PC-3 (cell line): ENCODE data around the gene ALDH5A1. TPM values are rescaled to one million over a fixed set of nuclear protein-coding genes. Genes with fewer than 3 reads are reported as not detected.

Experiments used
- ATAC-seq: fragments of 200-7000 bp; cut with Tn5 transposase; 2 replicates; pipeline ENCODE4 v1.9.1; 2020; ENCODE audit warnings: mild to moderate bottlenecking, moderate library complexity
- BruUV-seq: library from RNA; stranded (reverse); fragments of 400-500 nt; replicated peaks from 2 replicates; lab custom pipeline; 2021; lab: Mats Ljungman, UMichigan
- CTCF ChIA-PET: fragments of 300-600 bp; sonication (Branson Sonifier 250); formaldehyde crosslinking; loops from one replicate; lab custom pipeline; 2022; ENCODE audit warnings: antibody characterized with exemption; lab: Charles Lee
- POLR2A ChIA-PET: fragments of 300-600 bp; sonication (Branson Sonifier 250); formaldehyde crosslinking; loops from one replicate; lab custom pipeline; 2022; ENCODE audit warnings: antibody characterized with exemption; ENCODE audit not compliant: unreplicated experiment; lab: Charles Lee
- DNase-seq: peaks from one replicate; pipeline ENCODE4 v3.0.0-alpha.2; 2015
- H2AFZ ChIP-seq: fragments of 300-600 bp; sonication (generic); 2 replicates; pipeline ENCODE4 v1.6.0; 2016; ENCODE audit warnings: antibody characterized with exemption, low read length
- H3F3A ChIP-seq: fragments of 300-600 bp; sonication (generic); one replicate; pipeline ENCODE4 v1.6.0; 2017; ENCODE audit warnings: antibody characterized with exemption, low read length, control low read depth, mild to moderate bottlenecking; ENCODE audit not compliant: unreplicated experiment
- H3K27ac ChIP-seq: fragments of 300-600 bp; sonication (generic); 2 replicates; pipeline ENCODE4 v1.5.1; 2016; ENCODE audit warnings: mild to moderate bottlenecking, low read length
- H3K27me3 ChIP-seq: fragments of 300-600 bp; sonication (generic); 2 replicates; pipeline ENCODE4 v1.6.1; 2016; ENCODE audit warnings: low read length, mixed read lengths
- H3K36me3 ChIP-seq: fragments of 300-600 bp; sonication (generic); 2 replicates; pipeline ENCODE4 v1.6.1; 2016; ENCODE audit warnings: low read depth, mixed run types, low read length, mixed read lengths
- H3K4me1 ChIP-seq: fragments of 300-600 bp; sonication (generic); 2 replicates; pipeline ENCODE4 v1.5.1; 2016; ENCODE audit warnings: low read length; ENCODE audit not compliant: insufficient read depth
- H3K4me2 ChIP-seq: fragments of 300-600 bp; sonication (generic); 2 replicates; pipeline ENCODE4 v1.6.0; 2016; ENCODE audit warnings: low read length
- H3K4me3 ChIP-seq: fragments of 300-600 bp; sonication (generic); 2 replicates; pipeline ENCODE4 v1.5.1; 2016; ENCODE audit warnings: mild to moderate bottlenecking, low read length, mixed read lengths
- H3K79me2 ChIP-seq: fragments of 300-600 bp; sonication (generic); 2 replicates; pipeline ENCODE4 v1.6.1; 2017; ENCODE audit warnings: low read length, mixed read lengths
- H3K9ac ChIP-seq: fragments of 300-600 bp; sonication (generic); 2 replicates; pipeline ENCODE4 v1.6.0; 2016; ENCODE audit warnings: mild to moderate bottlenecking, low read length
- H3K9me2 ChIP-seq: fragments of 300-600 bp; sonication (generic); replicated peaks from 2 replicates; pipeline ENCODE4 v1.6.1; 2016; ENCODE audit warnings: mixed run types, low read length, mixed read lengths
- H3K9me3 ChIP-seq: fragments of 300-600 bp; sonication (generic); 2 replicates; pipeline ENCODE4 v1.6.1; 2016; ENCODE audit warnings: low read length, mixed read lengths
- H4K20me1 ChIP-seq: fragments of 300-600 bp; sonication (generic); 2 replicates; pipeline ENCODE4 v1.6.1; 2016; ENCODE audit warnings: low read length, mixed read lengths
- CTCF ChIP-seq: fragments of 300-600 bp; sonication (generic); conservative IDR thresholded peaks from 2 replicates; pipeline ENCODE4 v1.5.1; 2017; ENCODE audit warnings: antibody characterized with exemption, low read depth, mild to moderate bottlenecking, low read length
- EZH2 ChIP-seq: fragments of 300-600 bp; sonication (generic); IDR thresholded peaks from one replicate; pipeline ENCODE4 v1.6.1; 2017; ENCODE audit warnings: antibody characterized with exemption, mild to moderate bottlenecking, low read length; ENCODE audit not compliant: unreplicated experiment
- EZH2phosphoT487 ChIP-seq: fragments of 300-600 bp; sonication (generic); IDR thresholded peaks from 2 replicates; pipeline ENCODE4 v1.6.1; 2018; ENCODE audit warnings: mild to moderate bottlenecking, antibody characterized with exemption, low read length, borderline replicate concordance
- intact Hi-C: fragments of 100-400 bp; cut with micrococcal nuclease; formaldehyde crosslinking; loops from 2 replicates; pipeline ENCODE4 v1.9.0; 2023
- total RNA-seq: library from RNA; depleted of rRNA; stranded (reverse); fragments of >200 nt; gene quantifications from 2 replicates; pipeline ENCODE4 v1.2.3, GENCODE V29; 2014

Gene ALDH5A1
- total RNA-seq, 1 experiment from 2014 or later: 11.9 TPM

GRCh38 chr6:24549674-24550353, 55.0 kb downstream of the ALDH5A1 start:
- CTCF ChIA-PET: interaction anchor here (0.6 kb wide), 1 partner anchor 238 kb away, joined by 4 read pairs; no protein-coding TSS in a partner anchor
- H3K79me2 ChIP-seq: no peaks in the 10 kb centered on the region
- no peak for TF ChIP-seq CTCF
- no peak overlapping the region for H3K4me2 ChIP-seq
- no peak overlapping the region for H2AFZ ChIP-seq
- H3K9me2 ChIP-seq: no peaks in the 10 kb centered on the region
- POLR2A ChIA-PET: no interaction called here
- BruUV-seq: no TSS peak
- H4K20me1 ChIP-seq: no peaks in the 10 kb centered on the region
- H3K9ac ChIP-seq: no peak overlapping the region
- no peaks in the 10 kb centered on the region for H3K27me3 ChIP-seq
- intact Hi-C loops: no loop called here
- H3K36me3 ChIP-seq: no peaks in the 10 kb centered on the region
- no peaks in the 10 kb centered on the region for H3K4me1 ChIP-seq
- no peak overlapping the region for H3K27ac ChIP-seq
- peak; percentile 7 for DNase-seq
- ATAC-seq: no peak
- H3K4me3 ChIP-seq: no peak overlapping the region
- H3K9me3 ChIP-seq: no peaks in the 10 kb centered on the region
- no peaks in the 10 kb centered on the region for H3F3A ChIP-seq

- H3K27me3 ChIP-seq: no peaks in the 10 kb centered on the region
- H2AFZ ChIP-seq: no peak overlapping the region
- intact Hi-C loops: no loop called here
- no peak overlapping the region for H3K4me2 ChIP-seq
- CTCF ChIA-PET: interaction anchor here (0.6 kb wide), 1 partner anchor 30 kb away, joined by 3 read pairs; no protein-coding TSS in a partner anchor
- no TSS peak for BruUV-seq
- no peaks in the 10 kb centered on the region for H3F3A ChIP-seq
- ATAC-seq (no peak), DNase-seq (no peak)
- no peaks in the 10 kb centered on the region for H3K36me3 ChIP-seq
- no peak overlapping the region for H3K27ac ChIP-seq
- H3K4me1 ChIP-seq: no peaks in the 10 kb centered on the region
- H3K9me2 ChIP-seq: no peaks in the 10 kb centered on the region
- H3K4me3 ChIP-seq: no peak overlapping the region
- H3K79me2 ChIP-seq: no peaks in the 10 kb centered on the region
- POLR2A ChIA-PET: interaction anchor here (0.7 kb wide), 1 partner anchor 22 kb away, joined by 11 read pairs; no protein-coding TSS in a partner anchor
- H3K9ac ChIP-seq: no peak overlapping the region
- no peaks in the 10 kb centered on the region for H3K9me3 ChIP-seq
- TF ChIP-seq EZH2: no peak
- no peak for TF ChIP-seq EZH2phosphoT487
- no peak for TF ChIP-seq CTCF
- H4K20me1 ChIP-seq: no peaks in the 10 kb centered on the region
These were observed 56.4 kb downstream of the ALDH5A1 start for GRCh38 chr6:24551139-24551538.

GRCh38 chr6:24554474-24554873, 59.7 kb downstream of the ALDH5A1 start:
- Histone ChIP-seq H3K9me3 (no peaks in the 10 kb centered on the region), H3K36me3 (no peaks in the 10 kb centered on the region), H3K79me2 (no peaks in the 10 kb centered on the region), H3K9ac (no peak overlapping the region), H3K9me2 (no peaks in the 10 kb centered on the region), H3K27me3 (no peaks in the 10 kb centered on the region), H3K4me3 (no peak overlapping the region), H3K27ac (no peak overlapping the region), H3F3A (no peaks in the 10 kb centered on the region), H2AFZ (no peak overlapping the region), H4K20me1 (no peaks in the 10 kb centered on the region), H3K4me1 (no peaks in the 10 kb centered on the region), H3K4me2 (no peak overlapping the region)
- CTCF ChIA-PET: no interaction called here
- no TSS peak for BruUV-seq
- ATAC-seq (peak; percentile 45), DNase-seq (peak; percentile 11)
- intact Hi-C loops: no loop called here
- TF ChIP-seq CTCF (no peak), EZH2phosphoT487 (no peak), EZH2 (no peak)
- POLR2A ChIA-PET: no interaction called here
